IMR-90 (cell line): Measurements from ENCODE around the gene ASH1L. TPM values are rescaled to one million over a fixed set of nuclear protein-coding genes. Genes with fewer than 3 reads are reported as not detected.
A peak's percentile ranks its signal among the peaks of the same experiment; 100 is the strongest.

ENCODE experiments used
- ATAC-seq: fragments of 200-7000 bp; cut with Tn5 transposase; 2 replicates; pipeline ENCODE4 v1.9.1; 2020; ENCODE audit warnings: low read depth, mild to moderate bottlenecking, moderate library complexity
- BruUV-seq: library from RNA; stranded (reverse); fragments of 400-500 nt; replicated peaks from 2 replicates; lab custom pipeline; 2021; lab: Mats Ljungman, UMichigan
- CTCF ChIA-PET: fragments of 300-600 bp; formaldehyde crosslinking; extraction: SDS; loops from one replicate; lab custom pipeline; 2021; ENCODE audit warnings: antibody characterized with exemption; lab: Yijun Ruan, JAX
- POLR2A ChIA-PET: fragments of 300-600 bp; sonication (Branson Sonifier 250); formaldehyde crosslinking; loops from one replicate; lab custom pipeline; 2022; ENCODE audit warnings: antibody characterized with exemption; ENCODE audit not compliant: unreplicated experiment; lab: Charles Lee
- DNase-seq: peaks from one replicate; pipeline ENCODE4 v3.0.0; 2013
- H2AFZ ChIP-seq: replicated peaks from 2 replicates; pipeline ENCODE3; 2013; ENCODE audit warnings: low read length, mild to moderate bottlenecking; ENCODE audit not compliant: poor library complexity
- H2AK5ac ChIP-seq: 2 replicates; pipeline ENCODE4 v1.6.1; 2013; ENCODE audit warnings: low read depth, low read length, inconsistent platforms
- H2AK9ac ChIP-seq: replicated peaks from 2 replicates; pipeline ENCODE3; 2013; ENCODE audit warnings: mild to moderate bottlenecking, low read depth, low read length, moderate library complexity; ENCODE audit not compliant: poor library complexity
- H2BK120ac ChIP-seq: 2 replicates; pipeline ENCODE4 v1.6.1; 2013; ENCODE audit warnings: low read depth, low read length, inconsistent platforms
- H2BK15ac ChIP-seq: 3 replicates; pipeline ENCODE4 v1.6.1; 2013; ENCODE audit warnings: low read depth, low read length, inconsistent platforms
- H2BK20ac ChIP-seq: 2 replicates; pipeline ENCODE4 v1.6.1; 2013; ENCODE audit warnings: low read depth, mild to moderate bottlenecking, inconsistent platforms, low read length, moderate library complexity
- H2BK5ac ChIP-seq: 2 replicates; pipeline ENCODE4 v1.6.1; 2013; ENCODE audit warnings: mild to moderate bottlenecking, low read depth, low read length, inconsistent platforms; ENCODE audit not compliant: poor library complexity, severe bottlenecking
- H3K14ac ChIP-seq: replicated peaks from 2 replicates; pipeline ENCODE4 v1.6.1; 2013; ENCODE audit warnings: low read depth, low read length, inconsistent platforms
- H3K18ac ChIP-seq: 2 replicates; pipeline ENCODE4 v1.6.1; 2013; ENCODE audit warnings: low read depth, low read length, control low read depth
- H3K23ac ChIP-seq: 2 replicates; pipeline ENCODE4 v1.6.1; 2013; ENCODE audit warnings: low read depth, low read length, inconsistent platforms
- H3K27ac ChIP-seq: 2 replicates; pipeline ENCODE4 v1.5.1; 2013; ENCODE audit warnings: mild to moderate bottlenecking, control low read depth, low read length; ENCODE audit not compliant: insufficient read depth
- H3K27me3 ChIP-seq: 2 replicates; pipeline ENCODE4 v1.6.1; 2013; ENCODE audit warnings: low read length; ENCODE audit not compliant: control insufficient read depth, insufficient read depth
- H3K36me3 ChIP-seq: 2 replicates; pipeline ENCODE4 v1.6.1; 2013; ENCODE audit warnings: low read length, mixed read lengths; ENCODE audit not compliant: control insufficient read depth, insufficient read depth
- H3K4ac ChIP-seq: 2 replicates; pipeline ENCODE4 v1.6.1; 2013; ENCODE audit warnings: low read depth, low read length, inconsistent platforms
- H3K4me1 ChIP-seq: 2 replicates; pipeline ENCODE4 v1.6.1; 2013; ENCODE audit warnings: low read length, mixed read lengths; ENCODE audit not compliant: control insufficient read depth, insufficient read depth
- H3K4me2 ChIP-seq: 2 replicates; pipeline ENCODE4 v1.6.1; 2013; ENCODE audit warnings: low read depth, mild to moderate bottlenecking, control low read depth, low read length, moderate library complexity
- H3K4me3 ChIP-seq: 2 replicates; pipeline ENCODE4 v1.5.1; 2013; ENCODE audit warnings: low read depth, mild to moderate bottlenecking, control low read depth, low read length, moderate library complexity; ENCODE audit not compliant: insufficient read depth
- H3K56ac ChIP-seq: 2 replicates; pipeline ENCODE4 v1.6.1; 2013; ENCODE audit warnings: low read length, inconsistent platforms; ENCODE audit not compliant: insufficient read depth; ENCODE audit errors: extremely low read depth
- H3K79me1 ChIP-seq, 2 experiments: 2 replicates each; pipeline ENCODE4 v1.6.1; 2013; ENCODE audit warnings: low read length in 2 of 2, inconsistent platforms in 1 of 2, low read depth in 1 of 2
- H3K9ac ChIP-seq: 2 replicates; pipeline ENCODE4 v1.6.1; 2013; ENCODE audit warnings: low read depth, low read length, control low read depth
- H3K9me1 ChIP-seq: 2 replicates; pipeline ENCODE4 v1.6.1; 2013; ENCODE audit warnings: low read length, inconsistent platforms; ENCODE audit not compliant: insufficient read depth
- H3K9me3 ChIP-seq: 2 replicates; pipeline ENCODE4 v1.6.1; 2013; ENCODE audit warnings: low read length; ENCODE audit not compliant: control insufficient read depth, insufficient read depth
- H4K20me1 ChIP-seq: 2 replicates; pipeline ENCODE4 v1.6.1; 2013; ENCODE audit warnings: low read length, inconsistent platforms; ENCODE audit not compliant: insufficient read depth
- H4K5ac ChIP-seq: 2 replicates; pipeline ENCODE4 v1.6.1; 2013; ENCODE audit warnings: mild to moderate bottlenecking, low read depth, low read length, control low read depth
- H4K8ac ChIP-seq, 2 experiments: 2 replicates each; pipeline ENCODE4 v1.6.1; 2013; ENCODE audit warnings: low read depth in 2 of 2, low read length in 2 of 2, control low read depth in 1 of 2, inconsistent platforms in 1 of 2
- H4K91ac ChIP-seq: 2 replicates; pipeline ENCODE4 v1.6.1; 2013; ENCODE audit warnings: low read depth, low read length, inconsistent platforms; ENCODE audit not compliant: insufficient read depth
- BHLHE40 ChIP-seq: fragments of 150-350 bp; IDR thresholded peaks from 2 replicates; pipeline ENCODE4 v1.6.1; 2016; ENCODE audit warnings: mild to moderate bottlenecking, low read depth, low read length
- CEBPB ChIP-seq: IDR thresholded peaks from 2 replicates; pipeline ENCODE4 v1.6.1; 2012; ENCODE audit warnings: low read depth, low read length, improper control_type of control experiment
- CHD1 ChIP-seq: IDR thresholded peaks from 2 replicates; pipeline ENCODE4 v1.6.1; 2012; ENCODE audit warnings: low read depth, low read length, improper control_type of control experiment
- MAZ ChIP-seq: IDR thresholded peaks from 2 replicates; pipeline ENCODE4 v1.6.1; 2012; ENCODE audit warnings: low read depth, mild to moderate bottlenecking, low read length, improper control_type of control experiment, moderate library complexity, borderline replicate concordance
- NFE2L2 ChIP-seq: fragments of 150-350 bp; IDR thresholded peaks from 2 replicates; pipeline ENCODE4 v1.6.1; 2016; ENCODE audit warnings: low read depth, mild to moderate bottlenecking, low read length
- USF2 ChIP-seq: fragments of 150-350 bp; IDR thresholded peaks from 2 replicates; pipeline ENCODE4 v1.6.1; 2017; ENCODE audit warnings: mild to moderate bottlenecking, antibody characterized with exemption, low read length, low read depth
- WGBS, 2 experiments: methylation state at CpG; one replicate each; pipeline versions ENCODE4 v1.1.5 to v1.1.7; 2013; ENCODE audit warnings: missing lambda C conversion rate in 2 of 2; ENCODE audit not compliant: insufficient read length in 1 of 2; ENCODE audit errors: extremely low coverage in 2 of 2; 5-methylcytosine and 5-hydroxymethylcytosine counted together
- dilution Hi-C: fragments of 300-500 bp; cut with HindIII; formaldehyde crosslinking; loops from one replicate; pipeline ENCODE4 v1.14.3; 2018; ENCODE audit warnings: low sequenced_read_pairs; ENCODE audit not compliant: unreplicated experiment
- in situ Hi-C: fragments of 300-500 bp; cut with MboI; formaldehyde crosslinking; loops from 3 replicates; pipeline ENCODE4 v1.14.3; 2019; ENCODE audit warnings: low sequenced_read_pairs, inconsistent platforms, mixed read lengths
- intact Hi-C: fragments of 100-400 bp; cut with micrococcal nuclease; formaldehyde crosslinking; loops from 2 replicates; pipeline ENCODE4 v1.10.0; 2022
- polyA plus RNA-seq, 3 experiments: library from polyadenylated mRNA; depleted of rRNA; stranded (reverse); fragments of >200 nt; gene quantifications; 2 replicates each; pipeline ENCODE4 v1.2.3, GENCODE V29; 2012; ENCODE audit warnings: low replicate concordance in 1 of 3
- total RNA-seq: library from RNA; depleted of rRNA; stranded (reverse); fragments of >200 nt; gene quantifications from 2 replicates; pipeline ENCODE4 v1.2.3, GENCODE V29; 2012

The ASH1L gene
- total and polyA plus RNA-seq, 2 of the 4 experiments (the other 2 are of a cell fraction): 13.7 to 18.5 TPM

- Histone ChIP-seq H2BK15ac (no peak overlapping the region), H3K56ac (no peak overlapping the region), H3K4me1 (peaks cover 3% of the 10 kb centered on the region; the same call in 1 of the 2 replicates), H3K9ac (no peak overlapping the region), H3K4me3 (no peak overlapping the region), H4K5ac (no peak overlapping the region), H2BK120ac (no peak overlapping the region), H3K4ac (no peak overlapping the region), H3K23ac (no peak overlapping the region), H4K91ac (no peak overlapping the region), H3K4me2 (no peak overlapping the region; the same call in 1 of the 2 replicates), H2AK9ac (no peak overlapping the region), H3K9me1 (no peaks in the 10 kb centered on the region), H3K18ac (no peak overlapping the region), H3K27me3 (no peaks in the 10 kb centered on the region), H3K27ac (no peak overlapping the region), H2AFZ (no peak overlapping the region), H4K20me1 (no peaks in the 10 kb centered on the region; the same call in 1 of the 2 replicates), H4K8ac (no peak overlapping the region), H3K79me1 (peaks cover 0 to 4% of the 10 kb centered on the region in 2 experiments; a peak in 3 of 4 replicates), H2AK5ac (no peak overlapping the region), H3K9me3 (no peaks in the 10 kb centered on the region), H3K36me3 (peaks cover 11% of the 10 kb centered on the region), H3K14ac (no peak overlapping the region), H2BK20ac (no peak overlapping the region), H2BK5ac (no peak overlapping the region)
- ChIA-PET POLR2A (no interaction called here), CTCF (no interaction called here)
- TF ChIP-seq CHD1 (no peak), NFE2L2 (no peak), USF2 (no peak), CEBPB (no peak), MAZ (no peak), BHLHE40 (no peak)
- intact Hi-C loops: loop anchor here (10.0 kb wide), 1 partner anchor 172 kb away; the partner anchor contains the start of gene ASH1L
- WGBS, 2 experiments: 80% methylated on average over 1 of the region's 5 CpGs; no CpG with 5 or more reads in 1 of the 2 experiments
- peak; percentile 55 for DNase-seq
- BruUV-seq: no TSS peak
- in situ Hi-C loops: no loop called here
- ATAC-seq: peak; percentile 68
- dilution Hi-C loops: no loop called here
Observed at GRCh38 chr1:155392898-155393411, 169.6 kb downstream of the ASH1L start.
